GM21390 (cell line): ENCODE data around the gene FCER2.
"Not testable (repeated sequence)": the region's sequence is repeated elsewhere in the genome, so short reads cannot be mapped to it uniquely, and the experiment has no call there.

Source experiments
- ATAC-seq: cut with Tn5 transposase; IDR thresholded peaks from one replicate; pipeline ENCODE4 v1.9.1; 2021; ENCODE audit not compliant: unreplicated experiment

FCER2 gene

DNA sequence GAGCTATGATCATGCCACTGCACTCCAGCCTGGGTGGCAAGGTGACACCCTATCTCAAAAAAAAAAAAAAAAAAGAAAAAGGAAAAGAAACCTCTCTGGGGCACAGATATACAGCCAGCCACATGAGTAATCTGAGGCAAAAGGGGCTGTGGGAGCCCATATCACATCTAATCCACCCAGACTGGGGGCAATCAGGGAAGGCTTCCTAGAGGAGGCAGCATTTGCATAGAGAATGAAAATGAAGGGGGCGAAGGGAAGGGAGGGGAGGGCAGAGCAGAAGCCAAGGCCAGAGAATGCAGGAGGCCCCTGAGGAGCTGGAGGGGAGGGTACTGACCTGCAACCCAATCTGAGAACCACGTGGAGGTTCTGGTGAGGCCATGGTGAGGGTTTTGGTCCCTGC is 51.8 kb downstream of the FCER2 start:
- no peak for ATAC-seq

DNA sequence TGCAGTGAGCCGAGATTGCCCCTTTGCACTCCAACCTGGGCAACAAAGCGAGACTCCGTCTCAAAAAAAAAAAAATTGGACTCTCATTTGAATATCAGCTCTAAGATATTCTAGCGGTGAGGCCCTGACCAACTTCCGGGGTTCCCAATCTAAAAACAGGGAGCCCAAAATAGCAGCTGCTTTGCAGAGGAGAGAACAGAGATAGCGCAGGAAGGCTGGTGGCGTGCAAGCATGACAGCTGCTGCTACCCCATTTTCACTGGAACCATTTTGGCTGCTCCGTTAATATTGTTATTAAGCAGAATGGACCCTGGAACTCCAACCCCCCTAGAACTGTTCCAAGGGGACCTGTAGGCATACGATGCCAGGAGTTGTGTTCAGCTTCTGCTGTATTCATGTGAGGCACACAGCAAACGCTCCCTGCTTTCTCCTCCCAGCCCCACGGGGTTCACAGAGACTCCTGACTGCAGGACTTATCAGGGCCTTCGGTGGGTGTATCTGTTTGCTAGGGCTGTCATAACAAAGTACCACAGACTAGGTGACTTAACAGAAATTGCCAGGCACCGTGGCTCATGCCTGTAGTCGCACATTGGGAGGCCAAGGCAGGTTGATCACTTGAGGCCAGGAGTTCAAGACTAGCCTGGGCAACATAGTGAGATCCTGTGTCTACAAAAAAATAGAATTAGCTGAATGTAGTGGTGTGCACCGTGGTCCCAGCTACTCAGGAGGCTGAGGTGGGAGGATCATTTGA is 53.5 kb downstream of the FCER2 start:
- ATAC-seq, result no peak

GRCh38 chr19:7647156-7647555 is 54.8 kb downstream of the FCER2 start:
- no peak for ATAC-seq

DNA sequence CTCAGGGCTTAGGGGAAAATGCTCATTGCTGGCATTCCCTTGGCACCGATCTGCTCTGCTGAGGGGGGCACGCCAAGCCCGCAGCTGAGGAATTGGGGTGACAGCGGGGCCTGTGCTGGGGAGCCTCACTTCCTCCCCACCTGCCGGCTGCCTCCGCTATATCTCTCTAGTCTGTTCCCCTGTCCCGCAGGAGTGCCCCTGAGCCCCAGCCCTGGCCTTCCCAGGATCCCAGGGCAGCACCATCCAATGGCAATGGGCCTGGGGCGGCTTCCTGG is 55.6 kb downstream of the FCER2 start:
- ATAC-seq, result no peak

DNA sequence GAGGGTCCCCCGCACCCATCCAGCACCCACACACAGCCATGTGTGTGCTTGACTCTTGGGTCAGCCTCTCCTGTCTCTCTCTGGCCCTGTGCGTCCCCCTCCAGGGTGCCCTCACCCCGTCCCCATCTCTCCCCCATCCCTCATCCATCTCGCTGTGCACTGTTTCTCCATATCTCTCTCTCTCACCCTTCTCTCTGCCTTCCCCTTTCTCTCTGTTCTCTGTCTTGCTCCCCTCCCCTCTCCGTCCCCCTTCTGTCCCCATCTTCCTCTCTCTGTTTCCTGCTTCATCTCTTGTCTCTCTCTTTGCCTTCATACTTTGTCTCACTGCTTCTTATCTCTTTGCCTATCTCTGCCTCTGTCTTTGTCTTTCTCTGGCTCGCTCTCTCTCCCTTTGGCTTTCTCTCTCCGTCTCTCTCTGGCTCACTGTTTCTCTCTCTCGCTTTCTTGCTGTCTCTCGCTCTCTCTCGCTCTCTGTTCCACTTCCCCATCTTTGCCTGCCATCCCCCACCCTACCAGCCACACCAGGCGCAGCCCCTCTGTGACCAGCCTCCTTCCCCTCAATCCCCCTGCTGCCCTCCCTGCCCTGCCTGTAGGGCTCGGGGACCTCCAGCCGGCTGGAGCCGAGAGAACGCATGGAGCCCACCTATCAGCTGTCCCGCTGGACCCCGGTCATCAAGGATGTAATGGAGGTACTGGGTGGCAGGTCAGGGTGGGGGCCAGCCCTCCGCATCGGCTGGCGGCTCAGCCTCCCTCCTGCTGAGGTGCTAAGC is 56.1 kb downstream of the FCER2 start:
- ATAC-seq, result no peak

GRCh38 chr19:7645163-7645562 is 56.8 kb downstream of the FCER2 start:
- ATAC-seq, result no peak

DNA sequence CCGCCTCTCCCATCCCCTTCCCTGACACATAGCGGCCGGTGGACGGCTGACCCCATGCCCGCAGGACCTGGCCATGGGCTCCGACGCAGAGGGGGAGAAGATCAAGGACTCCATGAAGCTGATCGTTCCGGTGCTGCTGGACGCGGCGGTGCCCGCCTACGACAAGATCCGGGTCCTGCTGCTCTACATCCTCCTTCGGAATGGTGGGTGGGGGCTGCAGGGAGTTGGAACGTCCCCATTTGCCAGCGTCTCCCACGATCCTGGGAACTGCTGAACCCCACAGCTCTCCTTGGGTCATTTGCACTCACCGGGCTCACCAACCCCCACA is 57.4 kb downstream of the FCER2 start:
- ATAC-seq, result no peak

DNA sequence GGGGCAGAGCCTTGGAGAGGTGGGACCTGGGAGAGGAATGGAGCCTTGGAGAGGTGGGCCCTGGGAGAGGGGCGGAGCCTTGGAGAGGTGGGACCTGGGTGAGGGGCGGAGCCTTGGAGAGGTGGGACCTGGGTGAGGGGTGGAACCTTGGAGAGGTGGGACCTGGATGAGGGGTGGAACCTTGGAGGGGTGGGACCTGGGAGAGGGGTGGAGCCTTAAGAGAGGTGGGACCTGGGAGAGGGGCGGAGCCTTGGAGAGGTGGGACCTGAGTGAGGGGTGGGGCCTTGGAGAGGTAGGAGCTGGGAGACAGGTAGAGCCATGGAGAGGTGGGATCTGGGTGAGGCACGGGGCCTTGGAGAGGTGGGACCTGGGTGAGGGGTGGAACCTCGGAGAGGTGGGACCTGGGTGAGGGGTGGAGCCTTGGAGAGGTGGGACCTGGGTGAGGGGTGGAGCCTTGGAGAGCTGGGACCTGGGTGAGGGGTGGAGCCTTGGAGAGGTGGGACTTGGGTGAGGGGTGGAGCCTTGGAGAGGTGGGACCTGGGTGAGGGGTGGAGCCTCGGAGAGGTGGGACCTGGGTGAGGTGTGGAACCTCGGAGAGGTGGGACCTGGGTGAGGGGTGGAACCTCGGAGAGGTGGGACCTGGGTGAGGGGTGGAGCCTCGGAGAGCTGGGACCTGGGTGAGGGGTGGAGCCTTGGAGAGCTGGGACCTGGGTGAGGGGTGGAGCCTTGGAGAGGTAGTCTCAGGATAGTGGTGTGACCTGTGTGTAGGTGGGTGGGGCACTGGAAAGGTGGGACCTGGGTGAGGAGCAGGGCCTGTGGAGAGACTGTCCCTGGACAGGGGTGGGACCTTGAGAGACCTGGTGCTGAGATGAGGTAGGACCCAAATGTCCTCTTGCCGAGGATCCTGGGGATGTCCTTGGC is 58.0 kb downstream of the FCER2 start:
- ATAC-seq, result not testable (repeated sequence)

GRCh38 chr19:7643031-7643415 is 58.9 kb downstream of the FCER2 start:
- no peak for ATAC-seq

GRCh38 chr19:7642295-7643030 is 59.5 kb downstream of the FCER2 start:
- ATAC-seq, result no peak

- ATAC-seq, result no peak
Observed at GRCh38 chr19:7641290-7642276, 60.3 kb downstream of the FCER2 start.

- no peak for ATAC-seq
Observed at GRCh38 chr19:7640803-7641202, 61.1 kb downstream of the FCER2 start.

- ATAC-seq, result no peak
Observed at GRCh38 chr19:7639863-7640348, 62.0 kb downstream of the FCER2 start.

DNA sequence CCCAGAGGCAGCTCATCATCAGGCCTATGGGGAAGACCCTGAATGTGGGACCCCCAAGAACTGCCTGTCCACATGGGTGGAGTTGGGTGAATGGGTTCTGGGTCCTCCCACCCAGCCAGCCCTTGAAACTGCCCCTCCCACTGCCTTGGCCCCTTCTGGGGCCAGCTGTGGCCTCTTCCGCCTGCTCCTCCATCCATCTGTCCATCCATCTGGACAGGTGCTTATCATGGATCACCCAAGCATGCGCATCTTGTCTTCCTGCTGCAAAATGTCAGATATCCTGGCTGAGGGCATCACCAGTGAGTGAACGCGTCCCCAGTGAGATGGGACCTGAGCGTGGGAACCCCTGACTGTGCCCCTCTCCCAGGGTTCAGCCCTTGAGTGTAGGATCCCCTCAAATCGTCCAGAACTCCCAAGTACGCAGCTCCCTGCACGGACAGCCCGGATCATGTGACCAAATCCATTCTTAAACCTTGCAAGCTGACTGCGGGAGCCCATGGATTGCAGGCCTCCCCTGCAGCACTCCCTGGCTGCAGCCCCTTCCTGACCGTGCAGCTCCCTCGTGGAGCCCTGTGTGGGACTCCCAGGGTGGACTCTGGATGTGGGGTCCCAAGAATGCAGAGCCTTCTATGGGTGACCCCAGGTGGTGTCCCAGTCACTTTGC is 63.0 kb downstream of the FCER2 start:
- no peak for ATAC-seq
